Mesenchymal stem cell (in vitro differentiated cells and primary cell): Measurements from ENCODE around the gene TUBA4A.
A peak's percentile ranks its signal among the peaks of the same experiment; 100 is the strongest.

Source experiments
- DNase-seq: peaks from one replicate; pipeline ENCODE4 v3.0.0-alpha.2; 2013
- H2AFZ ChIP-seq: one replicate; pipeline ENCODE4 v1.6.1; 2013; ENCODE audit warnings: low read depth, mild to moderate bottlenecking, control low read depth, inconsistent platforms, low read length, moderate library complexity
- H2AK5ac ChIP-seq: 2 replicates; pipeline ENCODE4 v1.6.1; 2013; ENCODE audit warnings: low read length, moderate library complexity, mild to moderate bottlenecking, inconsistent platforms; ENCODE audit not compliant: severe bottlenecking
- H2BK120ac ChIP-seq: one replicate; pipeline ENCODE4 v1.6.1; 2013; ENCODE audit warnings: low read depth, mild to moderate bottlenecking, inconsistent platforms, low read length, moderate library complexity
- H2BK12ac ChIP-seq, 2 experiments: one replicate each; pipeline ENCODE4 v1.6.1; 2013; ENCODE audit warnings: inconsistent platforms in 2 of 2, low read length in 2 of 2, mild to moderate bottlenecking in 2 of 2, moderate library complexity in 2 of 2, control low read depth in 1 of 2
- H2BK15ac ChIP-seq: one replicate; pipeline ENCODE4 v1.6.1; 2013; ENCODE audit warnings: mild to moderate bottlenecking, low read depth, inconsistent platforms; ENCODE audit not compliant: poor library complexity, severe bottlenecking
- H2BK5ac ChIP-seq: 2 replicates; pipeline ENCODE4 v1.6.1; 2013; ENCODE audit warnings: low read depth, mild to moderate bottlenecking, low read length, control low read depth, inconsistent platforms; ENCODE audit not compliant: poor library complexity, severe bottlenecking
- H3K14ac ChIP-seq, 2 experiments: one replicate each; pipeline ENCODE4 v1.6.1; 2013; ENCODE audit warnings: inconsistent platforms in 2 of 2, low read length in 2 of 2, control low read depth in 1 of 2, mild to moderate bottlenecking in 1 of 2, moderate library complexity in 1 of 2
- H3K18ac ChIP-seq, 2 experiments: one replicate each; pipeline ENCODE4 v1.6.1; 2013; ENCODE audit warnings: inconsistent platforms in 2 of 2, low read length in 2 of 2, control low read depth in 1 of 2, low read depth in 1 of 2, mild to moderate bottlenecking in 1 of 2
- H3K23ac ChIP-seq, 2 experiments: one replicate each; pipeline ENCODE4 v1.6.1; 2013; ENCODE audit warnings: inconsistent platforms in 2 of 2, low read length in 2 of 2, mild to moderate bottlenecking in 2 of 2, moderate library complexity in 2 of 2, control low read depth in 1 of 2
- H3K27ac ChIP-seq: 2 replicates; pipeline ENCODE4 v1.5.1; 2013; ENCODE audit warnings: mild to moderate bottlenecking, moderate library complexity, low read length, control low read depth, inconsistent platforms; ENCODE audit not compliant: poor library complexity, severe bottlenecking
- H3K27me3 ChIP-seq, 2 experiments: 2 replicates each; pipeline versions ENCODE4 v1.6.1 to v1.7.0; 2013; ENCODE audit warnings: low read length in 2 of 2, mild to moderate bottlenecking in 2 of 2, moderate library complexity in 2 of 2, control low read depth in 1 of 2, inconsistent platforms in 1 of 2; ENCODE audit not compliant: control insufficient read depth in 1 of 2, insufficient read depth in 1 of 2
- H3K36me3 ChIP-seq, 2 experiments: 2 replicates each; pipeline versions ENCODE4 v1.6.1 to v1.7.0; 2013; ENCODE audit warnings: low read length in 2 of 2, control low read depth in 1 of 2, inconsistent platforms in 1 of 2, low read depth in 1 of 2, mild to moderate bottlenecking in 1 of 2; ENCODE audit not compliant: insufficient read depth in 2 of 2, control insufficient read depth in 1 of 2
- H3K4ac ChIP-seq, 2 experiments: one replicate each; pipeline ENCODE4 v1.6.1; 2013; ENCODE audit warnings: inconsistent platforms in 2 of 2, low read length in 2 of 2, mild to moderate bottlenecking in 2 of 2, moderate library complexity in 2 of 2, control low read depth in 1 of 2, low read depth in 1 of 2
- H3K4me1 ChIP-seq: 2 replicates; pipeline ENCODE4 v1.6.1; 2013; ENCODE audit warnings: low read depth, low read length, control low read depth; ENCODE audit not compliant: control insufficient read depth, insufficient read depth
- H3K4me2 ChIP-seq: 2 replicates; pipeline ENCODE4 v1.6.1; 2013; ENCODE audit warnings: low read length, mild to moderate bottlenecking, inconsistent platforms; ENCODE audit not compliant: poor library complexity, severe bottlenecking
- H3K4me3 ChIP-seq, 2 experiments: 2 replicates each; pipeline versions ENCODE4 v1.5.1 to v1.7.0; 2013; ENCODE audit warnings: low read length in 2 of 2, mild to moderate bottlenecking in 2 of 2, control low read depth in 1 of 2, low read depth in 1 of 2; ENCODE audit not compliant: insufficient read depth in 1 of 2
- H3K79me1 ChIP-seq: replicated peaks from 2 replicates; pipeline ENCODE4 v1.6.1; 2013; ENCODE audit warnings: mild to moderate bottlenecking, control low read depth, low read length, inconsistent platforms; ENCODE audit not compliant: poor library complexity, severe bottlenecking
- H3K9ac ChIP-seq: 2 replicates; pipeline ENCODE4 v1.7.0; 2013; ENCODE audit warnings: mild to moderate bottlenecking, low read length, moderate library complexity
- H3K9me3 ChIP-seq: 2 replicates; pipeline ENCODE4 v1.7.0; 2013; ENCODE audit warnings: mild to moderate bottlenecking, low read length; ENCODE audit not compliant: control insufficient read depth
- H4K8ac ChIP-seq: one replicate; pipeline ENCODE4 v1.6.1; 2013; ENCODE audit warnings: inconsistent platforms, mild to moderate bottlenecking, low read length, moderate library complexity
- H4K91ac ChIP-seq: one replicate; pipeline ENCODE4 v1.6.1; 2013; ENCODE audit warnings: mild to moderate bottlenecking, low read length, inconsistent platforms
- WGBS: methylation state at CpG from one replicate; pipeline ENCODE4 v1.1.7; 2013; ENCODE audit warnings: mixed read lengths; 5-methylcytosine and 5-hydroxymethylcytosine counted together

TUBA4A gene

DNA sequence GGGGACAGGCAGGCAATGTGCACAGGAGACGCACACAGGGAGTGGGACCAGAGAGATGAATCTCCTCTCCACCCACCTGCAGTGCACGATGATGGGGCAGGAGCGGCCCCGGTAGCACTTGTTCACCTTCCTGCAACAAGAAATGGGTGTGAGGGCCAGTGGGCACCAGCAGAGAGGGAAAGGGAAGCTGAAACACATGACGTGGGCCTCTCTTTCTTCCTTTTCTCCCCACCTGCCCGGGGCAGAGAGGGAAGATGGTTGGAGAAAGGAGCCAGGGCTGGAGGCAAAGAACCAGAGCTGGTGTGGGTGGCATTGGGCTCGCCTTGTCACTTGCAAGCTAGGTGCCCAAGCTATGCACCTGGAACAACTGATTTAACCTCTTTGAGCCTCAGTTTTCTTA is 37.7 kb upstream of the TUBA4A start:
- H3K9me3 ChIP-seq: no peaks in the 10 kb centered on the region
- no peak overlapping the region for H3K4me3 ChIP-seq
- no peak overlapping the region for H2BK5ac ChIP-seq
- H2BK120ac ChIP-seq: no peak overlapping the region
- DNase-seq: no peak
- no peak overlapping the region for H2BK12ac ChIP-seq
- no peak overlapping the region for H4K8ac ChIP-seq
- no peak overlapping the region for H3K4me2 ChIP-seq
- no peak overlapping the region for H3K18ac ChIP-seq
- H3K4ac ChIP-seq: no peak overlapping the region
- H3K9ac ChIP-seq: no peak overlapping the region
- H3K79me1 ChIP-seq: no peaks in the 10 kb centered on the region
- H3K4me1 ChIP-seq: peaks cover 16% of the 10 kb centered on the region
- 79% methylated on average over 5 of the region's 7 CpGs for whole genome bisulfite sequencing
- peaks cover 4% of the 10 kb centered on the region in 2 experiments for H3K36me3 ChIP-seq
- no peaks in the 10 kb centered on the region for H3K27me3 ChIP-seq
- H2AFZ ChIP-seq: no peak overlapping the region
- H3K27ac ChIP-seq: no peak overlapping the region
- no peak overlapping the region for H4K91ac ChIP-seq
- no peak overlapping the region for H2AK5ac ChIP-seq
- no peak overlapping the region for H3K23ac ChIP-seq
- no peak overlapping the region for H2BK15ac ChIP-seq
- no peak overlapping the region for H3K14ac ChIP-seq

DNA sequence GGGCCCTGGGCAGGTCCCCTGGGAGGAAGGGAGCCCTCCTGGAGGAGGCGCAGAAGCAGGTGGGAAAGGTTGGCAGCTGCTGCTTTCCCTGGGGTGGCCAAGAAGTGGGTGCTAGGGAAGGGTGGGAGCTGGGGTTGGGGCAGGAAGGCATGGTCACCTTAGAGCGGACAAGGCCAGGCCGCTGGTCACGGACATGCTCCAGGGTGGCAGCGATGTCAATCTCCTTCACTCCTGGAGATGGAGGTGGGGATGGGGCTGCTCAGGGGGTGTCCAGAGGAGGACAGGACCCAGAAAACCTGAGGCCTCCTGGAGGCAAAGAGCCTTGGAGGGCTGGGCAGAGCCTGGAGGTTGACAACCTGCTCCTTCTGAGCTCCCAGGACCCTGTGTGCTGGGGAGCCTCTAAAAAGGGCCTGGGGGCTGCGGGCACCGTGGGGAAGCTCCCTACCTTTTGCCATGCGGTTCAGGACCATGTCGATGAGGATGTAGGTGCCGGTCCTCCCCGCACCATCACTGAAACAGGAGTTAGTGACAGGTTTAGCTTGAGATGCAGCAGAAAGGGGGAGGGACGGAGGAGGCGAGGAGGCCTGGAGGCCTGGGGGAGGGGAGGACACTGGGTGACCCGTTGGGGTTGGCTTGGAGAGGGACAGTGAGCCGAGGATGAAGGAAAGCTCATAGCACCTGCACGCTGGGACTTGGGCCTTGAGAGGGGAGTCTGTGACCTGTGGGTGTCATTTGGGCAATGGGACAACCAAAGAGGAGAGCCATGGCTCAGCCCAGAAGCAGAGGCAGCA is 36.9 kb upstream of the TUBA4A start:
- Histone ChIP-seq H3K36me3 (peaks cover 4 to 13% of the 10 kb centered on the region in 2 experiments), H3K4me2 (no peak overlapping the region), H2BK12ac (no peak overlapping the region), H3K23ac (no peak overlapping the region), H3K9ac (peak overlapping the region; percentile 75), H3K4me1 (peaks cover 20% of the 10 kb centered on the region), H3K79me1 (no peaks in the 10 kb centered on the region), H2BK120ac (no peak overlapping the region), H3K4ac (no peak overlapping the region), H3K14ac (no peak overlapping the region), H4K91ac (no peak overlapping the region), H2AK5ac (no peak overlapping the region), H3K18ac (peak overlapping the region in 1 of 2 experiments; percentile 11), H3K4me3 (no peak overlapping the region), H3K27ac (no peak overlapping the region), H2AFZ (no peak overlapping the region), H4K8ac (no peak overlapping the region), H3K27me3 (no peaks in the 10 kb centered on the region), H2BK15ac (no peak overlapping the region), H3K9me3 (no peaks in the 10 kb centered on the region), H2BK5ac (no peak overlapping the region)
- DNase-seq: no peak
- WGBS: 89% methylated on average over 16 of the region's 16 CpGs

DNA sequence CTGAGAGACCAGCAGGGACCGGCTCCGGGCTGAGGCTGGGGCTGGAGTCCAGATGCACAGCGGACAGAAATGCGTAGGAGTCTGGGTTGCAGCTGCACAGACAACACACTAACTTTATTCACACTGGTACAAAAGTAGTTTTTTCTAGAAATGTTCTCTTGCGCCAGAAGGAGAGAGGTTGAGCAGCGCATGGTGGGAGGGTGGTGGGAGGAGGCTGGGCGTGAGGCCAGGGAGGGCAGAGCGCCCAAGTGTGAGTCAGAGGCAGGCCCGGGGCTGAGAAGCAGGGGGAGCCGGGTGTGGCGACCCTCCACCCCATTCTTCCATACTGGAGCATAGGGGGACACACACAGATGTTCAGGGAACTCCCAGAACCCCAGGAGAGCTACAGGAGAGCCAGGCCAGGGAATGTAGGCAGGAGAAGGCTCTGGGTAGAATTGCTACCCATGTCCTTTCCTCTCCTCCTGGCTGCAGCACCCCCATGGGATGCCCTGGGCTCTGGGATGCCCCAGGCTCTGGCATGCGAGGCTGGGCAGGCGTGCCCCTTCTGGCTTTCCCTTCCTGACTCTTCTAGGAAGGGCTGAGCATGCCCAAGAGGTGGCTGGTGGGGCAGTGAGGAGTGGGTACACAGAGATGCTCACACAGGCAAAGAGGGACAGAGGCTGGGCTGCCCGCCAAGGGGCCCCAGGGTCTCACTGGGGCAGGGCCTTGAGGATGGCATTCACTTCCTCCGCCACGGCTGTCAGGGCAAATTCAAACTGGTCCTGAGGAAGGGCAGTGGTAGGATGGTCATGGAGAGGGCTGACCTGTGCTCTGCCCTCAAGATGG is 36.0 kb upstream of the TUBA4A start:
- Histone ChIP-seq H3K4ac (no peak overlapping the region), H3K79me1 (peaks cover 3% of the 10 kb centered on the region), H4K8ac (peak overlapping the region; percentile 14), H2AFZ (no peak overlapping the region), H2BK120ac (no peak overlapping the region), H2BK5ac (no peak overlapping the region), H4K91ac (no peak overlapping the region), H3K14ac (no peak overlapping the region), H2BK15ac (peak overlapping the region; percentile 6), H2BK12ac (no peak overlapping the region), H2AK5ac (no peak overlapping the region), H3K18ac (no peak overlapping the region), H3K4me3 (peak overlapping the region in 1 of 2 experiments; percentile 54), H3K4me1 (peaks cover 17% of the 10 kb centered on the region), H3K27ac (no peak overlapping the region), H3K9me3 (no peaks in the 10 kb centered on the region), H3K9ac (peak overlapping the region; percentile 75), H3K4me2 (no peak overlapping the region), H3K27me3 (no peaks in the 10 kb centered on the region), H3K36me3 (peaks cover 9 to 21% of the 10 kb centered on the region in 2 experiments), H3K23ac (no peak overlapping the region)
- peak; percentile 73 for DNase-seq
- WGBS: 90% methylated on average over 10 of the region's 16 CpGs

DNA sequence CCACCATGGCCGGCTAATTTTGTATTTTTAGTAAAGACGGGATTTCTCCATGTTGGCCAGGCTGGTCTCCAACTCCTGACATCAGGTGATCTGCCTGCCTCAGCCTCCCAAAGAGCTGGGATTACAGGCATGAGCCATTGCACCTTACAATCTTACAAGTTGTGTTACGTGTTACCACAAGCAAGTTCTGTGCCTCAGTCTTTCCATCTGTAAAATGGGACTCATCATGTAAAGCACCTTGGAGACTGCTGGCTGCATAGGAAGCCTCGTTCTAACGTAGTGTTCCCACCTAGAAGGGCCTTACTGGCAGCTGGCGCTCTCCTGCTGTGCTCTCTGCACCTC is 35.4 kb upstream of the TUBA4A start:
- Histone ChIP-seq H2AFZ (no peak overlapping the region), H3K27ac (no peak overlapping the region), H3K18ac (no peak overlapping the region), H4K91ac (no peak overlapping the region), H3K79me1 (peaks cover 7% of the 10 kb centered on the region), H3K4me1 (peaks cover 15% of the 10 kb centered on the region), H3K27me3 (no peaks in the 10 kb centered on the region), H3K4me3 (peak overlapping the region in 1 of 2 experiments; percentile 54), H3K36me3 (peaks cover 15 to 27% of the 10 kb centered on the region in 2 experiments), H2BK5ac (no peak overlapping the region), H3K9me3 (no peaks in the 10 kb centered on the region), H3K23ac (no peak overlapping the region), H3K14ac (no peak overlapping the region), H2BK15ac (no peak overlapping the region), H2BK12ac (no peak overlapping the region), H4K8ac (no peak overlapping the region), H3K4me2 (no peak overlapping the region), H3K4ac (no peak overlapping the region), H2BK120ac (no peak overlapping the region), H3K9ac (peak overlapping the region; percentile 75), H2AK5ac (no peak overlapping the region)
- DNase-seq: no peak
- WGBS: 84% methylated on average over 6 of the region's 6 CpGs
